ENCODE measurements around the gene CCBE1.
A peak's percentile ranks its signal among the peaks of the same experiment; 100 is the strongest.

The CCBE1 gene

DNA sequence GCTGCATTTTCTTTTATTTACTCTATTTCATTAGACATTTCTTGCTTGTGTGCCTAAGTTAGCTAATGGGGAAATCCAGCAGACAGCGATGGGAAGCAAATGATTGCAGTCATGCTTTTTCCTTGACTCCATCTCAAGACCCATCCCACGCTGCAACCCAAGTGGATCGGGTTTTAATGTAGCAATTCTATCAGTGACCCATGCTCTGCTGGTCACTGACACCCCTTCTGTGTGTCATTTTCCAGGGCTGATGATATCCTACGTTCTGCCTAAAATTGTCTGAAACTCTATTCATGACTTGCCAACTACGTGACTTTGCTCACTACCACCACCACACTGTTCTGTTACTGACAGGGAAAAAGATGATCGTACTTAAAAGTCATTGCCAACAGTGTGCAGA, 129.8 kb downstream of the CCBE1 start:
- H3K4me3 ChIP-seq (ENCODE audit: low read length): no peak overlapping the region
- no peak overlapping the region for H3K9ac ChIP-seq (ENCODE audit: low read length)
- H3K9me3 ChIP-seq (ENCODE audit: control insufficient read depth, low read length): no peaks in the 10 kb centered on the region
- DNase-seq (ENCODE audit: low read depth): no peak
- H3K4me1 ChIP-seq (ENCODE audit: control insufficient read depth, insufficient read depth, low read length): peaks cover 25% of the 10 kb centered on the region
- H3K27me3 ChIP-seq (replicated peaks; ENCODE audit: control insufficient read depth, insufficient read depth, low read length): no peaks in the 10 kb centered on the region
- H3K36me3 ChIP-seq (ENCODE audit: control insufficient read depth, insufficient read depth, low read length, severe bottlenecking): no peaks in the 10 kb centered on the region

DNA sequence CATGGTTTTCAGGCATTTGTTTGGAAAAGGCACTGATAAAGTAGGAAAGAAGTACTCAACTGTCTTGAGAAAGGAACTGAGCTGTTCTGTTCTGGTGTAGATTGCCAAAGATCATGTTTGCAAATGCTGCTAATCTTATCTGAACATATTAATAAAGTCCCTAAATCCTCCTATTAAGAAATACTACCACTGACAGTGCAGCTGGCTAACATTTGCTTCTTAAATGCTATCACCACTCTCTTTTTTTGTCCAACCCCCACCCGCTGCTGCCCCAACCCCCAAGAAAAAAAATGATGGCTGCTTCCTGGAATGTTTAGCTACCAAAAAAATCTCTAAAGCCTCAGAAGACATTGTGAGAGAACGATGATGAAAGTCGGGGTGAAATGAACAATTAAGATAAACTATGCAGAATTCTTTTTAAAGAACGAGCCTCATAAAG, 130.7 kb downstream of the CCBE1 start:
- H3K4me3 ChIP-seq (ENCODE audit: low read length): no peak overlapping the region
- no peaks in the 10 kb centered on the region for H3K36me3 ChIP-seq (ENCODE audit: control insufficient read depth, insufficient read depth, low read length, severe bottlenecking)
- no peaks in the 10 kb centered on the region for H3K9me3 ChIP-seq (ENCODE audit: control insufficient read depth, low read length)
- H3K9ac ChIP-seq (ENCODE audit: low read length): no peak overlapping the region
- H3K27me3 ChIP-seq (replicated peaks; ENCODE audit: control insufficient read depth, insufficient read depth, low read length): no peaks in the 10 kb centered on the region
- H3K4me1 ChIP-seq (ENCODE audit: control insufficient read depth, insufficient read depth, low read length): peaks cover 25% of the 10 kb centered on the region
- DNase-seq (ENCODE audit: low read depth): no peak

DNA sequence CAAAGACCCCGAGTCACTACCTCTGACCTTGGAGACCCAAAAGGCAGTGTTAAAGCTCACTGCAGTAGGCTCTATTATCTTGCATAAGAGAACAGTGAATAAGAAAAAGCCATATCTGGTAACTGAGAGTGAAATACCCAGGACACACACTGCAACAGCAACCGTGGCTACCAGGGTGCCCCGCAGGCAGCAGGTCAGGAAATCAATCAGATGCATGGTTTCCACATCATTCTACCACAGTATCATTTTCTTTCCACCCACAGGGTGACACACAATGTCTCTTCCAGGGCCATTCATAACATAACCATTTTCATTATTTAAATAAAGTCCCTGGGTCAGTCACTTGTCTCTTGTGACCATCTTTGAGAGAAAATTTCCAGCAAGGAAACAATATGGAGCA, 131.3 kb downstream of the CCBE1 start:
- DNase-seq (ENCODE audit: low read depth): no peak
- peaks cover 25% of the 10 kb centered on the region for H3K4me1 ChIP-seq (ENCODE audit: control insufficient read depth, insufficient read depth, low read length)
- H3K4me3 ChIP-seq (ENCODE audit: low read length): no peak overlapping the region

DNA sequence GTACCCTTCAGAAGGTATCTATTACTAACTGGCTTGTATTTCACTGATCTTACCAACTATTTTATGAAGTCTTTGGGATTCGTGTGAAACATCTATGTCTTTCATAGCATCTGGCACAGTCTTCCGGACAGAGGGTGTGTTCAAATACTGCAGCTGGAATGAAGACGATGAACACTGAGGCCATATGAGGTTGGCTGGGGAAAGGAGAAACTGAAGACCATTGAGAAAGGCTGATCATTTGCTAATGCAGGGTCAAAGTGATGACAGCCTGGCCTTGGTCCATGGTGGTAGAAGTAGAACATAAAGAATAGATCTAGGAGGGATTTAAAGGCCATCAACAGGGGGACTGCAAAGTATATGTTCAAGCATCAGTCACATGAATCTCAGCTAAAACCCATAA, 132.7 kb downstream of the CCBE1 start:
- no peaks in the 10 kb centered on the region for H3K36me3 ChIP-seq (ENCODE audit: control insufficient read depth, insufficient read depth, low read length, severe bottlenecking)
- no peak overlapping the region for H3K9ac ChIP-seq (ENCODE audit: low read length)
- no peaks in the 10 kb centered on the region for H3K9me3 ChIP-seq (ENCODE audit: control insufficient read depth, low read length)
- H3K27me3 ChIP-seq (replicated peaks; ENCODE audit: control insufficient read depth, insufficient read depth, low read length): no peaks in the 10 kb centered on the region
- peaks cover 25% of the 10 kb centered on the region for H3K4me1 ChIP-seq (ENCODE audit: control insufficient read depth, insufficient read depth, low read length)
- no peak for DNase-seq (ENCODE audit: low read depth)
- H3K4me3 ChIP-seq (ENCODE audit: low read length): no peak overlapping the region

More for the DNA sequence above, 131.3 kb downstream of the CCBE1 start:
- no peak overlapping the region for H3K9ac ChIP-seq (ENCODE audit: low read length)
- H3K9me3 ChIP-seq (ENCODE audit: control insufficient read depth, low read length): no peaks in the 10 kb centered on the region
- no peaks in the 10 kb centered on the region for H3K36me3 ChIP-seq (ENCODE audit: control insufficient read depth, insufficient read depth, low read length, severe bottlenecking)
- H3K27me3 ChIP-seq (replicated peaks; ENCODE audit: control insufficient read depth, insufficient read depth, low read length): no peaks in the 10 kb centered on the region

DNA sequence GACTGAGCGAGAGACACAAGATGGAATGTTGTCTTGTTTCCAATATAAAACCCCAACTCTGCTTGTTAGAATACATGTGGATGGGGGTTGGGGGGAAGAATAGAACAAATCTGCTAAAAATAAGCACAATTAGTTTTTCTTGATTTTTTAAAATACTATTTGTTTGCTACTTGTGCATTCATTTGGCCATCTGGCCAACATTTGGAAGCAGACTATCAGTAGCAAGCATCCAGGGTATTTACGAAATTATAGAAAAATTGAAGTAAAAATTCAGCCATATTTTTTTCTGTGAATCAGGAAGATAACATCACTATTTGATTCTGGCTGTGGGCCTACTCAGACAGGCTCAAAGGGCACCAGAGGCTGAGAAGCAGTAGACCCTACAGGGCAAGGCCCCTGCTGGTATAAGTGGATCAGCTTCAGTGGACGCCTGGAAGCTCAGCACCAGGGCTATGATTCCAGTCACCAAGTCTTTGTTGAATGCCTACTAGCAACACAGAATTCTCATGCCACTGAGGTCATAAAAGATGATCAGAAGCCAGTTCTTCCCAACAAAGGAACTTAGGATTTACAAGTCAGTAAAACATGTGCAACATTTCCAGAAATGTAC, 133.9 kb downstream of the CCBE1 start:
- Histone ChIP-seq H3K27me3 (replicated peaks; ENCODE audit: control insufficient read depth, insufficient read depth, low read length) (no peaks in the 10 kb centered on the region), H3K9me3 (ENCODE audit: control insufficient read depth, low read length) (no peaks in the 10 kb centered on the region), H3K36me3 (ENCODE audit: control insufficient read depth, insufficient read depth, low read length, severe bottlenecking) (no peaks in the 10 kb centered on the region), H3K4me1 (ENCODE audit: control insufficient read depth, insufficient read depth, low read length) (peaks cover 25% of the 10 kb centered on the region), H3K4me3 (ENCODE audit: low read length) (no peak overlapping the region), H3K9ac (ENCODE audit: low read length) (no peak overlapping the region)
- DNase-seq (ENCODE audit: low read depth): no peak

DNA sequence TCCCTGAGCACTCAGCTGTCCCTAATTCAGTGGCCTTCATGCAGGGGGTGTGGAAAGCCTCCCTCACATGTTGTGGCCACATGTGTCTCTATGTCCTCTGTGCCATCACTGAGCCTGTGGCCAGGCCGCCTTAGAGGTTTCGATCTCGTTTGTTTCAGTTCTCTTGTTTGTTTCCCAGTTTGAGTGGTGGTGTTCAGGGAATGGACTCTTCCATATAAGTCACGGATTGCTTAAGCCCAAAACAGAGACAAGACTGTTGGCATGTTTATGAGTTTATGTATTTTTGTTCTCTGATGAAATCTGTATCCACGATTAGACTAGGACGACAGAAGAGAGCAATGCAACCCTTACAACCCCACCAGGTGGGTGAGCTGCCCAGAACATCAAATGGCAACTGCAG, 134.5 kb downstream of the CCBE1 start:
- DNase-seq (ENCODE audit: low read depth): no peak
- H3K9ac ChIP-seq (ENCODE audit: low read length): no peak overlapping the region
- H3K27me3 ChIP-seq (replicated peaks; ENCODE audit: control insufficient read depth, insufficient read depth, low read length): no peaks in the 10 kb centered on the region
- H3K4me3 ChIP-seq (ENCODE audit: low read length): no peak overlapping the region
- H3K36me3 ChIP-seq (ENCODE audit: control insufficient read depth, insufficient read depth, low read length, severe bottlenecking): no peaks in the 10 kb centered on the region
- H3K9me3 ChIP-seq (ENCODE audit: control insufficient read depth, low read length): no peaks in the 10 kb centered on the region
- H3K4me1 ChIP-seq (ENCODE audit: control insufficient read depth, insufficient read depth, low read length): peaks cover 29% of the 10 kb centered on the region

DNA sequence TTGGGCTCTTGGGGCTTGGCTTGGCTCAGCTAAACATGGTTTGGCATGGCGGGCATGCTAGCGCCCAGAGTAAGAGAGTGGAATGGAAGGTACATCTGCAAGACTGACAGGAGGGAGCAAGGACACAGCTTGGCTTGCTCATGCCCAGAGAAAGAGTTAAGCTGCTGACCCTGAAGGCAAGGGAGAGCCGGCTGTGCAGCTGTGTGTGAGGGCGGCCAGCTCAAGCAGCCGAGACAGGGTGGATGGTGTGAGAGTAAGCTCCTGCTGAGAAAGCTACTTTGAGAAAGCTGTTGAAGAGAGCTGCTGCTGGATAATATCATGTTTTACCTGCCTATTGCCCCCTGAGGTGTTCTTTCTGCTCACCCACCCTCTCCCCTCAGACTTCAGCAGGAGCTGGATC, 135.6 kb downstream of the CCBE1 start:
- H3K9ac ChIP-seq (ENCODE audit: low read length): no peak overlapping the region
- no peak for DNase-seq (ENCODE audit: low read depth)
- no peaks in the 10 kb centered on the region for H3K27me3 ChIP-seq (replicated peaks; ENCODE audit: control insufficient read depth, insufficient read depth, low read length)

DNA sequence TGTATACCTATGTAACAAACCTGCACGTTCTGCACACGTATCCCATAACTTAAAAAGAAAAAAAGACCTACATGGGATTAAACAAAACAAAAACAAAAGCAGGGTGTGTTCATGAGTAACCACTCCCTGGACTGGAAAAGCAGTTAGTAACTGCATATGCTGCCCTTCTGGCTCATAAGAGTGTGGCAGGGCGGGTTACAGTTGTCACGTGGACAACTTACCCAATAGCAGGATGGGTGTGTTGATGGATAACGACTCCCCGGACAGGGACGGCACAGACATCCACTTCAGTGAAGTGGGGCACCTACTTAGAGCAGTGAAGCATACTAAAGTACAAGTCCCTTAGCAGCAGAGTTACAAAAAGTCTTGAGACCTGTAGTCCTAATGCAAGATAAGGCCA, 136.7 kb downstream of the CCBE1 start:
- Histone ChIP-seq H3K9ac (ENCODE audit: low read length) (no peak overlapping the region), H3K4me3 (ENCODE audit: low read length) (no peak overlapping the region), H3K4me1 (ENCODE audit: control insufficient read depth, insufficient read depth, low read length) (peaks cover 32% of the 10 kb centered on the region), H3K27me3 (replicated peaks; ENCODE audit: control insufficient read depth, insufficient read depth, low read length) (no peaks in the 10 kb centered on the region), H3K36me3 (ENCODE audit: control insufficient read depth, insufficient read depth, low read length, severe bottlenecking) (no peaks in the 10 kb centered on the region), H3K9me3 (ENCODE audit: control insufficient read depth, low read length) (no peaks in the 10 kb centered on the region)
- DNase-seq (ENCODE audit: low read depth): no peak

More for the DNA sequence above, 135.6 kb downstream of the CCBE1 start:
- H3K9me3 ChIP-seq (ENCODE audit: control insufficient read depth, low read length): no peaks in the 10 kb centered on the region
- H3K4me1 ChIP-seq (ENCODE audit: control insufficient read depth, insufficient read depth, low read length): peaks cover 32% of the 10 kb centered on the region
- H3K36me3 ChIP-seq (ENCODE audit: control insufficient read depth, insufficient read depth, low read length, severe bottlenecking): no peaks in the 10 kb centered on the region
- no peak overlapping the region for H3K4me3 ChIP-seq (ENCODE audit: low read length)

DNA sequence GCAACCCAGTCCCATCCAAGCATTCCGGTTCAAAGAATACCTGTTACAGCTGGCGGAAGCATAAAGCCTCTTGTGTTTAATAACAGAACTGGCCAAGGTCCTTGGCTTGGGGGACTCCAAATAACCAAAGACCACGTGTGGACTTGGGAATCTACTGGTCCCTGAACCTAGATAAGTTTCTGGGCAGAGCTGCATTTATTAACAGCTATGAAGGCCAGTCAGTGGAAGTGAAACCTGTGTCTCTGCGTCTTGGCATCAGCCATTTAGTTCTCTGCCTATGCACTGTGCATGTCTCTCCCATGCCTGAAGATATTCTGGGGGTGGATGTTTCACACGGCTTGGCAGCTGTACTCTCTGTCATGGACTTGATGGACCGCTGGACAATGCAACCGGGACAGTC, 137.7 kb downstream of the CCBE1 start:
- no peak overlapping the region for H3K4me3 ChIP-seq (ENCODE audit: low read length)
- H3K9me3 ChIP-seq (ENCODE audit: control insufficient read depth, low read length): no peaks in the 10 kb centered on the region
- no peaks in the 10 kb centered on the region for H3K36me3 ChIP-seq (ENCODE audit: control insufficient read depth, insufficient read depth, low read length, severe bottlenecking)
- H3K27me3 ChIP-seq (replicated peaks; ENCODE audit: control insufficient read depth, insufficient read depth, low read length): no peaks in the 10 kb centered on the region
- DNase-seq (ENCODE audit: low read depth): no peak
- peaks cover 28% of the 10 kb centered on the region for H3K4me1 ChIP-seq (ENCODE audit: control insufficient read depth, insufficient read depth, low read length)
- no peak overlapping the region for H3K9ac ChIP-seq (ENCODE audit: low read length)

DNA sequence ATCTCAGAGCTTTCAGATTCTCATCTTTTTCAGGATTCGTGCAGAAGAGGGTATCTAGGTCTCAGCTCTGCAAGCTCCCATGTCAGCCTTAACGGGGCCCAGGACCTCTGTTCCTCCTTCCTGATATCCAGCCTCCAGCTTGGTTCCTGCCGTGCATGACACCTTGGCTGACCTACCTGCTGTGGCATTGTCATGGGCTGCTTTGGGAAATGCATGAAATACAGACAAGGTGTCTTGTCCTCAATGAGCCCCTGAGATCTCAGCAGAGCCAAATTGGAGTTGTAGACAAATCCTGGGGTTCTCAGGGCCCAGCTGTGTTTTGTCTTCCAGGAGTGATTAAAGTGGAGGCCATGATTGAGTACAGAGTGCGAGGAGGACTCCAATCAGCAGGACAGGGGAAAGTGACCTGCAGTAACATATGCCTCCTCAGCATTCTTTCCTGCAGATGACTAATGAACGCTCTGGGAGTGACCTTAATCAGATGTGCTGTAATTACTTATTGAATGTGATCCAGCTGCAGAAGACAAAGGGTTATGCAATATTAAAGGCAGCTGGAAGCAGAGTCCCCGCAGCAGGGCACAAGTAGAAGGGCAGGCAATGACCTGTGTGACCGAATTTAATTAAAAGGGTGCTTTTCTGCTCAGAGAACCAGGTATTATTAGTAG, 141.1 kb downstream of the CCBE1 start:
- Histone ChIP-seq H3K4me3 (ENCODE audit: low read length) (no peak overlapping the region), H3K9ac (ENCODE audit: low read length) (no peak overlapping the region), H3K9me3 (ENCODE audit: control insufficient read depth, low read length) (no peaks in the 10 kb centered on the region), H3K27me3 (replicated peaks; ENCODE audit: control insufficient read depth, insufficient read depth, low read length) (no peaks in the 10 kb centered on the region), H3K4me1 (ENCODE audit: control insufficient read depth, insufficient read depth, low read length) (peaks cover 27% of the 10 kb centered on the region), H3K36me3 (ENCODE audit: control insufficient read depth, insufficient read depth, low read length, severe bottlenecking) (no peaks in the 10 kb centered on the region)
- DNase-seq (ENCODE audit: low read depth): peak; percentile 57

DNA sequence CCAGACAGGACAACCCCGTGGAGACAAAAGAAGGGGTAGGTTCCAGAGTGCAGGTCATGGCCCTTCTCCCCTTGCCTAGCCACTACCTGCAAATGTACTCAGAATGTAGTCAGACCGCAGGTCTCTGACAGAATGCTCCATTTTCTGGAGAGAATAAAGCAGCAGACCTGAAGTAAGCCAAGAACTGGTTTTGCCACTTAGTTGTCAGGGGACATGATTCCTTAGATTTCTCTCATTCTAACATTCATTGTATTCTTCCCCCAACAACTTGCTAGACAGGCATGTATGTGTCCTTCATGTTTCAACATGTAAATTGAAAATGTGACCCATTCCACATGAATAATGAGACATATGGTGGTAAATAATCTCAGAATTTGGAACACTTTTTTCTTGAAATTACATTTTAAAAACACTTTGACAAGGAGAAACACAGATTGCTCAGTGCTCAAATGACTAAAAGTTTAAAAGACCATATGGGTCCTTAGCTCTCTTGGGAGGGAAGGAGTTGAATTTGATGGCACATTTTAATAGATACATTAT, 142.4 kb downstream of the CCBE1 start:
- no peaks in the 10 kb centered on the region for H3K27me3 ChIP-seq (replicated peaks; ENCODE audit: control insufficient read depth, insufficient read depth, low read length)

More for the DNA sequence above, 142.4 kb downstream of the CCBE1 start:
- DNase-seq (ENCODE audit: low read depth): no peak
- no peak overlapping the region for H3K4me3 ChIP-seq (ENCODE audit: low read length)
- H3K9ac ChIP-seq (ENCODE audit: low read length): no peak overlapping the region
- H3K4me1 ChIP-seq (ENCODE audit: control insufficient read depth, insufficient read depth, low read length): peaks cover 33% of the 10 kb centered on the region
- H3K9me3 ChIP-seq (ENCODE audit: control insufficient read depth, low read length): no peaks in the 10 kb centered on the region
- H3K36me3 ChIP-seq (ENCODE audit: control insufficient read depth, insufficient read depth, low read length, severe bottlenecking): no peaks in the 10 kb centered on the region
